ENCODE data around the gene WWOX.
A peak's percentile ranks its signal among the peaks of the same experiment; 100 is the strongest.

The WWOX gene

DNA sequence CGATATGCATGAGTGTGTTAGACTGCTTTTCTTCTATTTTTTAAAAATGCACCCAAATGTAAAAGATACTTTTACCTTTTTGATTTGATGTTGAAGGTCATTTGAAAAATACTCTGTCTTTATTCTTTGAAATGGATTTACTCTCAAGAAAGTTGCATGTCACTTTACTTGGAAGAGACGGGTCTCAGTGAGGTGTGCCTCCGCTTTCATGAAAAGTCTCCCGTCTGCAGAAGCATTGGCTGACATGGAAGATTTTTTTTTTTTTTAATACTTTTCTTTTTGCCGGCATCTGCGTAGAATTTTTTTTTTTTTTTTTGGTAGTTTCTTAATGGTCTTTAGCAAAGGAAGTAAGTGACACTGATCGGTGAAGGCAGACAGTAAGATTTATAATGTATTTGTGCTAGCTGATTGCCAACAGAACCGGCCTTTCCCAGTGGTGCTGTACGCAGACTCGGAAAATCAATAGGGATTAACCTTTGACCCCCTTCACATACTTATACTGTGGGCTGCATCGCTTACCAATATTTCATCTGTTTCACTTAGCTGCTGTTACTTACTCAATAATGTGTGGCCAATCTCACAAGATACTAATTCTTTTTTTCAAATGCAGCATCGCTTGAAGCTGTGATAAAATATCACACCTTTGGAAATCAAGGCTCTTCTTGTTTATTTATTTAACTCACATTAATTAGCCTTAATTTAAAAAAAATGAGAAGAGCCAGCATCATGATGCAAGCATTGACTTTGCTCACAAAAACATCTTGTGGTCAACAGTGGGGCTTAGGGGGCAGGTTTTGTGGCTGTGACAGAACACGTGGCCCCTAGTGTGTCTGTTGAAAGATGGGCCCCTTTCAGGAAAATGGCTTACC, 383.9 kb downstream of the WWOX start:
- no peak for DNase-seq

DNA sequence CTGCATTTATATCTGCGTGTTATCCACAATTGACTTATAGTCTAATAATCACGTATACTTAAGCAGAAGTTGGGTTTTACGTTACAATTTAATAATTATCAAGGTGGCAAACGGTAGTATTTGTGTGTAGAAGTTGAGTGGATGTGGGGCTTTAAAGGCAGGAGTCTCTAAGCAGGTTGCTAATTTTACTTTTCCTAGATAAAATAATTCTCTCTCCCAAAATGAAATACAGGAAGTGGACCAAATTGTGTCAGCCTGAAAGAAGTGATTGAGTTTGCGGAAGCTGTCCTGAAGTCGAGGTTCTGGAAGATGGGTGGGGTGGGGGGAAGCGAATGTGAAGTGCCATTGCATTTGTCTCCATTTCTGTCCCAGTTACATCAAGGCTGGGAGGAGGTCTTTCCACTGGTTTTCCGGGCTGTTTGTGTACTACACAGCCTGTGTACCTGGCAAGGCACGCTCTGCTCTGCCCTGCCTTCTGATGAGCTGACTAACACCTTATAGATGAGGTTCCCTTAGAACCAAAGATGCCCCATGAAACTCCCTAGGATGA, 385.1 kb downstream of the WWOX start:
- DNase-seq = no peak

DNA sequence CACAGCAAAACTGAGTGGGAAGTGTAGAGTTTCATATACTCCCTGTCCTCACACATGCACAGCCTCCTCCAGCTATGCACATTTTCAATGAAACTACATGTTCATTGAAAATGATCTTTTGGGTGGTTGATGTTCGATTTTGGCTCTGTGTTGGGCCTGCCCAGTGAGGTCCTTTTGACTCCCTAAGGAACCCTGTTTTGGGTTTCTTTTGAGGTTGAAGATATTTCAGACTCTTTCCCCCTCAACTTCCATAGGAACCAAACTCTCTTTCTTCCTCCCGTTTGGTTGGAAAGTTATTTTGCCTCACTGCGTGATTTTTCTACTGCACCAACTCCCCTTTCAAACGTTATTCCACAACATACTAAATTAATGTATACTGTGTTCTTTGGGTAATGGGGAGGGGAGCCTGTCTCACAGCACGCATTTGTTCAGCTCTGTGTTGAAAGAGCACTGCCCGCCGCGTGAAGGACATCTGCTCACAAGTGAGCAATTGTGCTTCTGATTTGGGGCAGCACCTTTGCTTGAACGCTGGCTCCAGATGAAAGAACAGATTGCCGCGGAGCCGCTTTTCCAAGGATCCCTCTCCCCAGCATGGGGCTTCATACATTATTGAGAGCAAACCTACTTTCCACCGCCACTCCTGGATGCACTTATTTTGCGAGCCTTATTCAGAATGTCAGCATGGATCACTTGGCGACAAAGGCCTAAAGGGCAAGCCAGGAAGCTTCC, 385.9 kb downstream of the WWOX start:
- DNase-seq = no peak

DNA sequence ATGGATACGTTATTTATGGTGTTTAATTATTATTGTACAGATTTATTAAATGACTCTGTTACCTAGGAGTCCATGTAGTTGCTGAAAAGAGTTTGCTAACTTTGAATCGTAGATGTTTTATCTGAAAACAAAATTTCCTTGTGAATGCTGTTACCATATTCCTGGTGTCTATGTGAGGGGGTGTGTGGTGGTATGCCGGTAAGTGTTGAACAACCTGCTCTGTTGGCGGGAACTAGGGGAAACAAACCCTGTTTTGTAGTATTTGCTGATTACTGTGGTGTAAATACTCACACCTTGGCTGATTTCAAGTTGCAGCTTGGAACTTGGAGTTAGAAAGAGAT, 386.4 kb downstream of the WWOX start:
- DNase-seq = no peak

DNA sequence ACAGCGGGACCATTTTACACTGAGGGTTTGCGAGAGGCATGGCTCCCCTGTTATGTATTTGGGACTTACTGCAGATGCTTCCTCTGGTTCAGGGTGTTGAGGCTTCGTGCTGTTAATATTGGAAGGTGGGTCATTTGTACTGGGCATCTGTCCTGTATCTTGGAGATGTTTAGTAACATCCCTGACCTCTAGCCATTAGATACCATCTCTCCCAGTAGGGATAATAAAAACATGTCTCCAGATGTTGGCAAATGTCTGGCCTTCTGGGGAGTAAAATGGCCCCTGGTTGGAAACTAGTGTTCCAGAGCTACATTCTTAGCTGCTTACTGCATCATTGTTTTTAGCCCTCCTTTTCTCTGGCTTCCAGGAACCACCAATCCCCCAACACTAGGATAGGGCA, 388.0 kb downstream of the WWOX start:
- no peak for DNase-seq

DNA sequence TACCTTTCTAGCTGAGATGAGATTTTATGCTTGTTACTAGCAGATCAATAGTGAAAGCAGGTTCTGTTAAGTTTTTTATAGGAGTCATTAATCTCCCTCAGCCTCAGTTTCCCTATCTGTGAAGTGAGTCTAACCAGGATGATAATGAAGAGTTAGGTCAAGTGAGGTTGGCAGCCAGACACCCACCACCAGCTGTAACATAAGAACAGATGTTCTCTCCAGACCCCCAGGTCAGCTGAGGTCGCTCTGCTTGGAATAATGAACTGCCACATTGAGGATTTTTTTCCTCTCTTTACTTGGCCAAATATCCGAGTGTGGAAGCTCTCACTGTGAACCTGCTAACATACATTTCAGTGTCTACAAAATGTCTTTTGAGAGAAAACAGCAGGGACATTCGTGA, 389.6 kb downstream of the WWOX start:
- DNase-seq = no peak

DNA sequence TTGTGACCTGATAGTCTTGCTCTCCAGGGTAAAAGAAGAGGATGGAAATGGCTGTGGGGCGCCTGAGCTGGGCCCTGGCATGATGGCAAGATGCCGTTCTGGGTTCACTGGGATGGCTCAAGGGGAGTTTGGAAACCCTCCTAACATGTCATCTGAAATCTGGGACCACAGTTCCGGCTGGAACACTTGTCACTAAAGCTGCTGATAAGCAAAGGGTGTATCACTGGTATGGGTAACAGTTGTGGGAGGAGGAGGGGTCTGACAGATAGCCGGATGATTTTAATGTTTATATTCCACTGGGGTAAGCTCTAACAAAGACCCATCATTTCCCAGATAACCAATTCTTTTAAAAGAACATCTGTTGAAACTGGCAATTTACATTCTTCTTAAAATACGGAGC, 390.2 kb downstream of the WWOX start:
- DNase-seq = no peak

DNA sequence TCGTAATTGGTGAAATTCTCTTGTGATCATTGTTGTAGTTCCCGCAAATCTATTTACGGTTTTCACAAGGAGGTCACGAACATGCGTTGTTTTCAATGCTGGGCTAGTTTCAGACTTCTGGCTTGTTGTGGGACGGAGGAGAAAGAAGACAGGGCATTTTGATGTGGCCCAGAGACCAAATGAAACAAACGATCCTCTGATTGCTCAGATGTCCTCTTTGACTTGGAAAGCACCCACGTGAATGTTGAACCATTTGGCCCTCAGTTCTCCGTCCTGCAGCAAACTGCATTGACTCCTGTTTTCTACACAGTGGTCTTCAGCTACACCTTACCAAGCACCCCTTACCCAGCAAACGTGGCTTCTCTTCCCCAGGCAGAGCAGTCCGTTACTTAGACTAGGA, 391.0 kb downstream of the WWOX start:
- DNase-seq = no peak

DNA sequence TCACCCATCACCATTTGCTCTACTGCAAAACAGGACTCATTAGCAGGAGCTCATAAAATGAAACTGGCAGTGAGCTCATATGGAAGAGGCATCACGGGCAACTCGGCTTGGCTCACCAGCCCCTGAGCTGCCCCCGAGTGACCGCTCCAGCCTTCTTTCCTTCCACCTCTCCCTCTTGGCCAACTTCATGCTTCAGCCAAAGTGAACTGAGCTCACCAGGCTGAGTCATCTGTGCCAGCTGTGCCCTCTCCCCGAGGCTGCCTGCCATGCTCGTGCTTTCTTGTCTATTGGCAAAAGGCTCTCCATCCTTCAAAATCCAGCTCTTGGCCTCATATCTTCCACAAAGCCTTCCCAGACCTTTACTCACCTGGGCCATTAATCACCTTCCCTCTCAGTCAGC, 391.4 kb downstream of the WWOX start:
- DNase-seq = no peak

DNA sequence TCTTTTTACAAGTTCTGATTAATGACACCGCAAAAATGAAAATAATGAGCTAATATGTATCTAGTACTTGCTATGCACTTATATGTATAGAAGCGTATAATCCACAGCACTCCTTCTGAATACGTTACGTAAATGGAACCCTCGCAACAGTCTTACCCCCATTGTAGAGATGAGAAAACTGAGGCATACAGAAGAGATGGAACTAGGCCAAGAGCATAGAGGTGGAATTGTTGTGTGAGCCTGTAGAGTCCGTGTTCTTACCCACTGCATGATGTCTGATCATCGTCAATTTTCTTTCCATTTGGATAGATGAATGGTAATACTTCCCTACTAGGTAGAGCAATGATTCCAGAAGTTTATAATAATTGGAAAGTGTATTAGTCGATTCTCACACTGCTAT, 394.1 kb downstream of the WWOX start:
- no peak for DNase-seq

DNA sequence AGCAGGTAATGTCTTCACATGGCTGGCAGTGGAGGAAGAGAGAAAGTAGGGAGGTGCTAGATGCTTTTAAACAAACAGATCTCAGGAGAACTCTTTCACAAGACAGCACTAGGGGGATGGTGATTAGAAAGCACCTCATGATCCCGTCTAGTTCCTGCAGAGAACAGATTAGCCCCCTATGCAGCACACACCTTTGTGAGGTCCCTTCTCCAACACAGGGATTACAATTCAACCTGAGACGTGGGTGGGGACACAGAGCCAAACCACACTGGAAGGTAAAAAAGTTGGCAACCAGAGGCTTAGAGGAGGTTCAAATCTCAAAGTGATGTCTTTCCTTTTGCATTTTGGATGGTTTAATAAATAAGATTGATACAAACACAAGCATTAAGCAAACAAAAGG, 394.7 kb downstream of the WWOX start:
- DNase-seq = no peak

DNA sequence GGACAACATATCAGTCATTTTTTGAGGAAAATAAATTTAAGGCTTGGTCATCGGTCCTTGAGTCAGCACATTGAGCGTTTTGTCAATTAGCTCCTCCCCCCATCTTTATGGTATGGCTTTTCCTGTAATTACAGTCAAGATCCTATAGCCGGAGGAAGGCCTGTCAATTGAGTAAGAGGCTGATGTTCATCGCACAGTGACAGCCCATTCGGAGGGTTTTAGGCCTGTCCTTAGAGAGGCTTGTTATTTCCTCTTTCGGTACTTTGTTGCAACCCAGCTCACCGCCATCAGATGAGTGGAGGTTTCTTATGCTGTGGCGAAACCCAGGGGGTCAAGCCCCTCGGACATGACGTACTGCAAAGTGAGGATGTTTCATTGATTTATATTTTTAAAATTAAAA, 395.2 kb downstream of the WWOX start:
- no peak for DNase-seq

DNA sequence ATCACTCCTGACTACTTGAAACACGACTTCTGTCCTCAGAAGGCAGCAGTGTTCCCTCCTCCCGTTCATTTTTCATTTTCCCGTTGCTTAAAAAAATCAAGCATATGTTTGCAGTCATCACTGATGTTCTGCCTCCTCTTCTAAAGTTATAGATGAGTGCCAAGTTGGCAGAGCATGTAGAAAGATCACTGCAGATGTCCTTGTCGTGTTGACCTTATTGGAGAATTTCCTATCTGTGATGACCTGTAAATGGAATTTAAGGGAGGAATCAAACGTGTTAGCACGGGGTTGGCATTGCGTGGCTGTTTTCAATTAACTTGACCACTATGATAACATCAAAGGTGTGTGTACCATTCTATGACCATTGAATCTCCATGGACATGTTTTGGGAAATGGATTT, 396.7 kb downstream of the WWOX start:
- DNase-seq = no peak

DNA sequence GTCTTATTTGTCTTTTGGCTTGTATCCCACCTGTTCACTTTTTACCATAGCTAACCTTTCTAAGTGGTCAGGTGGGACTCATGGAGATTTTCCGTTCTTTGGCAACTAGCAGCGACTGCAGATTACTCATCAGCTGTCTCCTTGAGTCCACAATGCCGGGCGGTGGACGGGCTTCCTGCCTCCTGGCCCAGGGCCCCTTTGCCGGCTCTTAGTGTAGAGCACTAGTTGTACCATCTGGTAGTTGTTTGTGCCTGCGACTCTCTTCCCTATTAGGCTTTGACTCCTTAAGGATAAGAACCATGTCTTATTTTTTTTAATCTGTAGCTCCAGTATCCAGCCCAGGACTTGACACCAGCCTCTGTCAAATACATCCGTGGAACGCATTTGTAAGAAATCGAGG, 399.9 kb downstream of the WWOX start:
- DNase-seq = no peak

DNA sequence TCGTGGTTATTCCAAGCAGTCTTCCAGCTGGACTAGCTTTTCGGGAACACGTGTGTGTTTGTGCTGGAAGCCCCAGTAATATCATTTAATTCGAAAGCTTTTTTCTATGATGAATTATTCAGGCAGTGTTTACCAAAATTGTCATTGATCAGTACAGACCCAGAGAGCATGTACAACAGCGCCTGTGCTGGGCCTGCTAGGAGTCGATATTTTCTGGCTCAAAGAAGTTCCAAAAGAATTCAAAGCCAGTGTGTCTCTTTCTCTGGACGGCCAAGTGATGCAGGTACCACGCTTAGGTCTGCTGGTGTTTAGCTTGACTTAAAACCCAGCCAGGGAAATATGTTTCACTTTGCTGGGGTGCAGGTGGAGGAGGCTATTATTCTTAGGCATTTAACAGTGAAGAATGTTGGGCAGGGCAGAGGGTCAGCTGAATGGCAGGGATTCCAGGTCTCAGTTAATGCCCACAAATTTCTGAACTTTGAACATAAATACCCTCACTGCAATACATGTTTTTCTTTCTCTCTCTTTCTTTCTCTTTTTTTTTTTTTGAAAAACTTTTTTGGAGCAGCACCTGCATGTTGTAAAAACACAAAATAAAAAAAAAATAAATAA, 401.3 kb downstream of the WWOX start:
- DNase-seq = no peak

DNA sequence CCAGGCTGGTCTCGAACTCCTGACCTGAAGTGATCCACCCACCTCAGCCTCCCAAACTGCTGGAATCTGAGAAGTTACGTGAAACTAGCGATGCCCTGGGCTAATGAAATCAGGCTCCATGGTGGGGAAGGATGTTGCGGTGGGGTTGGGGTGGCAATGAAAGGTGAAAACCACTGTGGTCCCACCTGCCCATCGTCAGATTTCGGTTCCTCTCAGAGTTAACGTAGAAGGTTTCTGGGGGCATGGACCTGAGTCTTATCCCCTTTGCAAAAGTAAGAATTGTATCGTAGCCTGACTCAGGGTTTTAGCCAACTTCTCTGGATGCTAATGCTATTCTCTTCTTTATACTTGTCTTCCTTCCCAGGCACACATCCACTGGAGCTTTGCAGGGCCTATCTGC, 402.3 kb downstream of the WWOX start:
- no peak for DNase-seq

DNA sequence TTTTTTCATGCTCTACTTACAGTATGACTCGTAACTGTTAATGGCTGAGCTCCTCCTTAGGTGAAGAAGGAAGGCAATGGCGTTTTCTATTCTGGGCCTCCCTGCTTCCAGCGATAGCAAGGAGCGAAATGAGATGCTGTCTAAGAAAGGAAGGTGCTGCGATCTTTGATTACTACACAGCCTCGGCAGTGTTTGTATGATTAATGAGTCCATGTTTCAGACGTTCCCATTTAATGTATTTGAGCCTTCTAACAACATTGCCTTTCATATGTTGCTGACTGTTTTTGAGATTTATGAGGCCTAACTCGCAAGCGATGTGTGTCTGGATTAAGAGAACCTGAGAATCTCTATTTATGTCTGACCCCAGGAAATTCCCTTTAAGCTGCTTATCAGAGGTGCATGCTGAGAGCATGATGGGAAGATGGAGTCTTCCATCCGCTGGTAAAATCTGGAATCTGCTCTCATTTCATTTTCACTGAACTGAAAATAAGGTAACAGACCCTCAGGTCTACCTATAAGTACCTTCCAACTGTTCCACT, 403.4 kb downstream of the WWOX start:
- no peak for DNase-seq

DNA sequence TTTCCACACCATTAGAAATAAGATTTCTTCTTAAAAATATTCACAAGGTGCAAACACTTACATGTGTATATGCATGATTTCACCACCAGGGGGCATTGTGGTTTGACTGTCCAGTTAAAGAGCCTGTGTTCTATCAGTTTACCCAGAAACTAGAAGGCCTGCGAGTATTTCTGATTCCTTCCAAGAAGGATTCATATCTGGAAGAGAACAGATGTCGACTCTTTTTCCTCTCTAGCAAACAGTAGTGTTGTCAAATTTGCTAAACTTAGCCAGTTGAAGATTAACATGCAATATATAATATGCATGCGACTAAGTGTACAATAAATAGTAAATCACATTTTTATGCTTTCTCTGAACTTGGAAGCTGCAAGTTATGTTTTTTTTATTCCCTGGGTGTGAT, 404.1 kb downstream of the WWOX start:
- peak; percentile 72 for DNase-seq

DNA sequence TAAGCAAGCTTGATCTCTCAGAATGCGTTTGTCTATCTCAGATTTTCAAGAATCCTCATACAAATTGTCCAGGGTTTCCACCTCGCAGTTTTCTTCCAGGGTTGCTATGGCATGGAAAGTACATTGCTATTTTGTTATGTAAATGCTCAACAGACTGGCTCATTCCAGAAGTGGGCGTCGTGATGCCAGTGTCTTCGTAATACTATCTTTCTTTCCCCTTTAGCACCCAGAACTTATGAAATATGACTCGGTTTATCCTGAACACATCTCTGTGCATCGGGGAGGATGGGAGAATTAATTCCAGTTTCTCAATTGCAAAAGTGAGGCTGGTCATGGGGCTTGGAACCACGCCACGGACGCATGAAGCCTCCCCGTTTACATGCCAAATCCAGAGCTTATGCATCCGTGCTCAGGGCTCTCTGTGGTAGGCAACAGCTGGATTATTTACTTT, 405.0 kb downstream of the WWOX start:
- no peak for DNase-seq

DNA sequence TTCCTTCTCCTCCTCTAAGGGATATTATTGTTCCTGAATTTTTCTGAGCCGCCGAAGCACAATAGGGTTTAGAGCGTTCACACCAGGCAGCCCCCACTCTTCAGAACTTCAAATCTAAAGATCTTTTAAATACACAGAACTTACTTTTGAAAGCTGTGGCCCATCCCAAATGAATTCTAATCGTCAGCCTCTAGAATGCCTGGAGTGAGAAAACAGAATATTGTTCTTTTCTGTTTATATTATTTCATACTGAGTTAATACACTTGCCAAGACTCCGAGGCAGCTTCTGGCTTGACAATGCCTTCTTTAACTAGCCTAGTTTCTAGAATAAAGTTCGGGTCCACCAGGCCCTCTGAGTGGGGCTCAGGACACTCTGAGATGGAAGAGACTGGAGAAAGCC, 405.6 kb downstream of the WWOX start:
- no peak for DNase-seq

DNA sequence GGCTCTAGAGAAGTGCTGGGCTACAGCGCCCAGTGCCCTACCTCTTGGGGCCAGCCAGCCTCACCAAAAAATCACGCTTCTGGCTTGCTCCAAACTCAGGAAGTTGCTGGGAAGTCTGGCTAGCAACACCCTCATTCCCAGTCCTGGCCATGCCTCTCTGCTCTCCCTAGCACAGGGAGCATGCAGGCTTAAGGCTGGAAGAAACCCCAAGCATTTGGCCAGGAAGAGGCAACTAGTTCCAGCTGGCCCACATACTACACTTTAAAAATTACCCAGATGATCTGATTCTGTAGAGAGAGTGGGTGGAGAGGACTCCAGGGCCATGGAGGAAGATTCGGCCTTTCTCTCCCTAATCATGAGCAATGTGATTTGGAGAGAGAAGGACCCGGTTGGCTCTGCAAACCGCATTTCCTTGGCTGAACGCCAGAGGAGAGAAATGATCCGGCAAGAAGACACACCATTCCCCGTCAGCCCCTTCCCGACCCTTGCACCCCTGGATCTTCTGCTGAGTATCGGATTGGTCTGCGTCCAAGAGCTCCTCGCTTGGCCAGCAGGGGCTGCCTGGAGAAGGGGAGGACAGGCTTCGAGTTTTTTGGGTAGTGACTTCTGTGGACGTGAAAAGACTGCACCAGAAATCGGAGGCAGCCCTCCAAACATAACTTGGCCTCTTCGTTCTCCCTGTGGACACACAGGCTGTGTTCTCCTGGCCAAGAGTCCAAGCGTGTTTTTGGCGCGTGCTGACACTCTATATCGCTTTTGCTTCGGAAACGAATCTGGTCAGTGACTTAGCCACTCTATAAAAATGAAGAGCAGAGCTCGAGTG, 406.3 kb downstream of the WWOX start:
- no peak for DNase-seq

DNA sequence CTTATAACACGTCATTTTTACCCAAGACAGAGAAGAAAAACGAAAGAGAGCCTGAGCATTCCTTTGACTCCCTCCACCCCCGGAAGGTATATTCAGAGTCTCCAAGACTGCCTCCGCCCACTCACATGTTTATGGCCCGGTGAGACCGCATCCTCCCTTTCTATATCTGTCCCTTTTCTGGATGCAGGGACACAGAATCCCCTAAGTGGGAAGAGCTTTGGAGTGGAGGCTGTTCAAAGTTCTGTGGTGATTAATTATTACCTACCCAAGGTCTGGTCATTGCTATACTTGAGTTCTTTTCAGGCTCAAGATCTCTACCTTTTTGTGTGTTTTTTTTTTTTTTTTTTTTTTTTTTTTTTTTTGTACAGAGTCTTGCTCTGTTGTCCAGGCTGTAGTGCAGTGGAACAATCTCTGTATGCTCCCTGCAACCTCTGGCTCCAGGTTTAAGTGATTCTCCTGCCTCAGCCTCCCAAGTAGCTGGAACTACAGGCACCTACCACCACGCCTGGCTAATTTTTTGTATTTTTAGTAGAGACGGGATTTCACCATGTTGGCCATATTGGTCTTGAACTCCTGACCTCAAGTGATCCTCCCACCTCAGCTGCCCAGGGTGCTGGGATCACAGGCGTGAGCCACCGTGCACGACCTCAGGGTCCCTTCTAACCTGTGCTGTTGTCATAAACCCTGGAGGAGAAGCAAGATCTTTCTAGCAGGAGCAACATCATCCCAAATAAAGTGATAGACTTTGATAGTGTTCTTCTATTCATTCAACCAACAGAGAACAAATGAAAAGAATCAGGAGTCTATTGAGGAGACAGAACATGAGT, 407.1 kb downstream of the WWOX start:
- no peak for DNase-seq

Data from activated CD4-positive, alpha-beta T cell treated with anti-CD3 and anti-CD28 coated beads, Interleukin-2, Interleukin-6, amounts not matched to agents 100 ng/mL and 50 ng/mL, durations not matched to agents 16 hours and 8 hours (primary cell).